ENCODE results near the gene PTPRD.

DNA sequence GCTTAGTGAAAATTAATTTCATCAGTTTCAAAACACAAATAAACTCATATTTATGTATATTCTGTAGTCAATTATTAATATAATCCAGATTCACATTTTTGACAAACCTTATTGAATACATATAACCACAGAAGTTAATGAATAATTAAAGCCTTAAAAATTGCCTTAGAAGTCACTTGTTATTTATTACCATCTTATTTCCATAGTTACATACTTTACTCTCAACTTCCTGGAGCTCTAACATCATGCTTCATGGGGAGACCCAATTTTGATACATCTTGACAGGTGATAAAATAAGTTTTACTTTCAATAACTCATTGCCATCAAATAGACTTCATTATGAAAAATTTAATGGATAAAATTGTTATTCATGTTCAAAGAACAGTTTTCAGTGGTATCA, 1038.7 kb downstream of the PTPRD start:
- no peak for TF ChIP-seq ZFX (IDR thresholded peaks at IDR 0.05)
- TF ChIP-seq, protein P1, sequence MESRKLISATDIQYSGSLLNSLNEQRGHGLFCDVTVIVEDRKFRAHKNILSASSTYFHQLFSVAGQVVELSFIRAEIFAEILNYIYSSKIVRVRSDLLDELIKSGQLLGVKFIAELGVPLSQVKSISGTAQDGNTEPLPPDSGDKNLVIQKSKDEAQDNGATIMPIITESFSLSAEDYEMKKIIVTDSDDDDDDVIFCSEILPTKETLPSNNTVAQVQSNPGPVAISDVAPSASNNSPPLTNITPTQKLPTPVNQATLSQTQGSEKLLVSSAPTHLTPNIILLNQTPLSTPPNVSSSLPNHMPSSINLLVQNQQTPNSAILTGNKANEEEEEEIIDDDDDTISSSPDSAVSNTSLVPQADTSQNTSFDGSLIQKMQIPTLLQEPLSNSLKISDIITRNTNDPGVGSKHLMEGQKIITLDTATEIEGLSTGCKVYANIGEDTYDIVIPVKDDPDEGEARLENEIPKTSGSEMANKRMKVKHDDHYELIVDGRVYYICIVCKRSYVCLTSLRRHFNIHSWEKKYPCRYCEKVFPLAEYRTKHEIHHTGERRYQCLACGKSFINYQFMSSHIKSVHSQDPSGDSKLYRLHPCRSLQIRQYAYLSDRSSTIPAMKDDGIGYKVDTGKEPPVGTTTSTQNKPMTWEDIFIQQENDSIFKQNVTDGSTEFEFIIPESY (IDR thresholded peaks at IDR 0.05; ENCODE audit: extremely low read depth, insufficient replicate concordance, low read length): no peak
- TF ChIP-seq SP1 (IDR thresholded peaks at IDR 0.05; ENCODE audit: low read depth): no peak
- TF ChIP-seq POLR2A (IDR thresholded peaks at IDR 0.05; ENCODE audit: borderline replicate concordance, extremely low read depth, insufficient read depth, insufficient read length): no peak
- no peak for TF ChIP-seq SRF (IDR thresholded peaks at IDR 0.05; ENCODE audit: low read depth)
- no peak for TF ChIP-seq EZH2phosphoT487 (IDR thresholded peaks at IDR 0.05; ENCODE audit: borderline replicate concordance)
- TF ChIP-seq CEBPB (IDR thresholded peaks at IDR 0.05; ENCODE audit: low read depth): no peak
- TF ChIP-seq, protein P2, sequence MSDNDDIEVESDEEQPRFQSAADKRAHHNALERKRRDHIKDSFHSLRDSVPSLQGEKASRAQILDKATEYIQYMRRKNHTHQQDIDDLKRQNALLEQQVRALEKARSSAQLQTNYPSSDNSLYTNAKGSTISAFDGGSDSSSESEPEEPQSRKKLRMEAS (IDR thresholded peaks at IDR 0.05): no peak
